ENCODE data around the gene ARHGAP28. TPM values are rescaled to one million over a fixed set of nuclear protein-coding genes. Genes with fewer than 3 reads are reported as not detected.

ARHGAP28 gene
- total RNA-seq, 3 donors from 2014 or later: 2.0 to 6.8 (median 2.6) TPM

GRCh38 chr18:6860804-6861448 lies 131.4 kb downstream of the ARHGAP28 start:
- no peak for ATAC-seq
- H3K4me3 ChIP-seq: no peak overlapping the region

GRCh38 chr18:6865251-6865650 lies 135.7 kb downstream of the ARHGAP28 start:
- no peak for ATAC-seq
- H3K36me3 ChIP-seq (ENCODE audit: low read depth): no peaks in the 10 kb centered on the region
- no peak overlapping the region for H3K4me3 ChIP-seq

More at GRCh38 chr18:6860804-6861448, 131.4 kb downstream of the ARHGAP28 start:
- H3K36me3 ChIP-seq (ENCODE audit: low read depth): no peaks in the 10 kb centered on the region
- no peaks in the 10 kb centered on the region for H3K9me3 ChIP-seq
- TF ChIP-seq CTCF (IDR thresholded peaks at IDR 0.05): no peak
- no peak for DNase-seq
- no peaks in the 10 kb centered on the region for H3K4me1 ChIP-seq (ENCODE audit: low read depth)
- intact Hi-C loops (cut with DNase I, micrococcal nuclease): no loop called here

GRCh38 chr18:6866552-6867085 lies 137.1 kb downstream of the ARHGAP28 start:
- no peak for TF ChIP-seq CTCF (IDR thresholded peaks at IDR 0.05)
- intact Hi-C loops (cut with DNase I, micrococcal nuclease): no loop called here
- DNase-seq (no peak), ATAC-seq (no peak)
- Histone ChIP-seq H3K4me3 (no peak overlapping the region), H3K4me1 (ENCODE audit: low read depth) (no peaks in the 10 kb centered on the region), H3K9me3 (no peaks in the 10 kb centered on the region), H3K36me3 (ENCODE audit: low read depth) (no peaks in the 10 kb centered on the region)

More at GRCh38 chr18:6865251-6865650, 135.7 kb downstream of the ARHGAP28 start:
- intact Hi-C loops (cut with DNase I, micrococcal nuclease): no loop called here
- TF ChIP-seq CTCF (IDR thresholded peaks at IDR 0.05): no peak
- H3K9me3 ChIP-seq: no peaks in the 10 kb centered on the region
- no peak for DNase-seq
- H3K4me1 ChIP-seq (ENCODE audit: low read depth): no peaks in the 10 kb centered on the region

DNA sequence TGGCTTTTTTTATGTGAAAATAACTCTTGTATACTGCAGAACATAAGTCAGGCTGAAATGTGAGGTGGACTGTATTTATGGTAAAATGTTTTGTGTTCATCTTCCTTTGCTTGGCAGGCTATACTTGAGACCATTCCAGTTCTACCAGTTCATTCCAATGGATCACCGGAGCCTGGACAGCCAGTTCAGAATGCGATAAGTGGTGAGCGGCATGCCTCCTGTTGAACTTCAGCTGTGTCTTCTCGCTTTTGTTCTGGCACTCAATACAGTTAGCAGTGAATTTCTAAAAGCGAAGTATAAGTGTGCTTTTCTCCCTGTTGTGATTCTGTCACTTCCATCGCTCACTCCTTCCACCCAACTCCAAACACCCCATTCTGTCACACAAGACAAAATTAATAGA lies 138.5 kb downstream of the ARHGAP28 start:
- no peak overlapping the region for H3K4me3 ChIP-seq
- no peaks in the 10 kb centered on the region for H3K36me3 ChIP-seq (ENCODE audit: low read depth)
- intact Hi-C loops (cut with DNase I, micrococcal nuclease): no loop called here
- H3K4me1 ChIP-seq (ENCODE audit: low read depth): no peaks in the 10 kb centered on the region
- no peak for ATAC-seq
- no peak for DNase-seq
- no peaks in the 10 kb centered on the region for H3K9me3 ChIP-seq
- TF ChIP-seq CTCF (IDR thresholded peaks at IDR 0.05): no peak

- DNase-seq: no peak
- no peak overlapping the region for H3K4me3 ChIP-seq
- intact Hi-C loops (cut with DNase I, micrococcal nuclease): no loop called here
- H3K9me3 ChIP-seq: no peaks in the 10 kb centered on the region
- no peaks in the 10 kb centered on the region for H3K4me1 ChIP-seq (ENCODE audit: low read depth)
- ATAC-seq: no peak
- no peak for TF ChIP-seq CTCF (IDR thresholded peaks at IDR 0.05)
- no peaks in the 10 kb centered on the region for H3K36me3 ChIP-seq (ENCODE audit: low read depth)
Observed at GRCh38 chr18:6871566-6871965, 142.1 kb downstream of the ARHGAP28 start.

Data from mucosa of descending colon (tissue), 3 donors.